COLO668 (cell line): ENCODE measurements around the gene NPLOC4.
"Not testable (repeated sequence)": the region's sequence is repeated elsewhere in the genome, so short reads cannot be mapped to it uniquely, and the experiment has no call there.

ENCODE experiments used
- DNase-seq: peaks from one replicate; lab custom pipeline; 2025; ENCODE audit not compliant: unreplicated experiment; lab: John Stamatoyannopoulos, UW

Gene NPLOC4

DNA sequence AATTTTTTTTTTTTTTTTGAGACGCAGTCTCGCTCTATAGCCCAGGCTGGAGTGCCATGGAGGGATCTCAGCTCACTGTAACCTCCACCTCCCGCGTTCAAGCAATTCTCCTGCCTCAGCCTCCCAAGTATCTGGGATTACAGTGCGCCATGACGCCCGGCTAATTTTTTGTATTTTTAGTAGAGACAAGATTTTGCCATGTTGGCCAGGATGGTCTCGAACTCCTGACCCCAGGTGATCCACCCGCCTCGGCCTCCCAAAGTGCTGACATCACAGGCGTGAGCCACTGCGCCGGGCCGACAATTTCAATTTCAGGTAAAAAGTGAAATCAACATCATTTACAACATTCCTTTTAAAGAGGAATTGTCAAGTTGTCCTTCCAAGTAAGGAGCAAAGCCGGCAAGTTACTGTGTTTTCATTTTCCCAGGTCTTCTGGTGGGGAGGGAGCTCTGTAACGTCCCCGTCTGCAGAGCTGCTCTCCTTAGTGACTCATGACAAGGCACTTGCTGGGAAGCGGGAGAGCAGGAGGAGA lies 873 bp downstream of the NPLOC4 start:
- DNase-seq, result no peak

DNA sequence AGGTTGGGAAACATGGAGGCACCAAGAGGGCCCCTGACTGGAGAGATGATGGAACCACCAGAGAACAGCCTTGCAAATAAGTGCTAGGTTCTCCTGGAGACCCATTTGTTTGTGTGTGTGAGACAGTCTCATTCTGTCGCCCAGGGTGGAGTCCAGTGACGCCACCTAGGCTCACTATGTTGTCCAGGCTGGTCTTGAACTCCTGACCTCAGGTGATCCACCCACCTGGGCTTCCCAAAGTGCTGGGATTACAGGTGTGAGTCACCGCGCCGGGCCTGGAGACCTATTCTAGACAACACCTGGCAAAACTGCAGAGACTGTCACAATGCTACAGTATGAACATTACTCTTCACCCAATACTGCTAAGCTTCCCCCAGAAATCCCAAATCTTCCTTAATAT lies 1.5 kb downstream of the NPLOC4 start:
- no peak for DNase-seq

DNA sequence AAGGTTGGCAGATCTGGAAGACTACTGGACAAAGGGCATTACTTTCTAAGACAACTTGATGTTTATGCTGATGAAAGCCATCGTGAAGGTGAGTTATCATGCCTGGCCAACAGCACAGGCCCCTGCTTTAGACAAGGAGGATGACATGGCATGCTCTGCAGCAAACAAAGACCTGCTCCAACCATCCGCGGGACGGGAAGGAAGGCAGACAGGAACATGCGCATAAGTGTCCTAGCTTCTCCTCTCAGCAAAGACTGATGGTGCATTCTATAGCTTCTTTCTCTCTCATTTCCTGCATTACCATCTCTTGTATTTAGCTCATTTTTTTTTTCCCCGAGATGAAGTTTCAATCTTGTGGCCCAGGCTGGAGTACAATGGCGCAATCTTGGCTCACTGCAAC lies 5.4 kb downstream of the NPLOC4 start:
- no peak for DNase-seq

DNA sequence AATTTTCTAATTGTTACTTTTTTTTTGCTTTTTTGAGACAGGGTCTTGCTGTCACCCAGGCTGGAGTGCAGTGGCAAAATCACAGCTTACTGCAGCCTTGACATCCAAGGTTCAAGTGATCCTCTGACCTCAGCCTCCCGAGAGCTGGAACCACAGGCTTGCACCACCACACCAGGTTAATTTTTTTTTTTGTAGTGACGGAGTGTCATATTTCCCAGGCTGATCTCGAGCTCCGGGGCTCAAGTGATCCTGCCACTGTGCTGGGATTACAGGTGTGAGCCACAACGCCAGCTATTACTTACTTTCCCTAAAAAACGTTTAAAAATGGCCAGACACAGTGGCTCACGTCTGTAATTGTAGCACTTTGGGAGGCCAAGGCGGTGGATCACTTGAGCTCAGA lies 6.6 kb downstream of the NPLOC4 start:
- DNase-seq, result no peak

DNA sequence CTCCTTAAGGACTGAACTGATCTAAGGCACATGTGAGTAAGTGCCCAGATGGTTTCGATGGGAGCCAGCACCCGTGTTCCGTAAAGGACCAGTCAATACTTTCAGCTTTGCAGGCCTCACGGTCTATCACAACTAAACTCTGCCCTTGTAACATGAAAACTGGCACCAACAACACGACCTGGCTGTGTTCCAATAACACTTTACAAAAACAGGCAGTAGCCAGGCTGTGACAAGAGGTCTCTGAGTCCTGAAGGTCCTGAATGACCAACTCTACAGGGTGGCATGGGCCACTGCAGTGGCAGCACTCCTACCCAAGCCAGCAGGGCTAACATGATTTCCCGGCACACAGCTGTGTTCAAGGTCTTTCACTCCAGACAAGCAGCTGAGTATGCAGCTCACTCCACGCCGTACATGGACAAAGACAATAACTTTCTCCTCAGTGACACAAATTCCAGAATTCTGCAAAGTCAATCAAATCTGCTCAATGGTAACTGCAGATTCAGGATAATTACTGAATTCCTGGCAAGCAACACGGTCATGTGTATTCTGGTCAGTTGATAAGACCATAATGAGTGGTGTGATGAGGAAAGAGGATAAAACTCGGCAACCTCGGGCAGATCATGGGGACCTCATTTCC lies 15.3 kb downstream of the NPLOC4 start:
- no peak for DNase-seq

DNA sequence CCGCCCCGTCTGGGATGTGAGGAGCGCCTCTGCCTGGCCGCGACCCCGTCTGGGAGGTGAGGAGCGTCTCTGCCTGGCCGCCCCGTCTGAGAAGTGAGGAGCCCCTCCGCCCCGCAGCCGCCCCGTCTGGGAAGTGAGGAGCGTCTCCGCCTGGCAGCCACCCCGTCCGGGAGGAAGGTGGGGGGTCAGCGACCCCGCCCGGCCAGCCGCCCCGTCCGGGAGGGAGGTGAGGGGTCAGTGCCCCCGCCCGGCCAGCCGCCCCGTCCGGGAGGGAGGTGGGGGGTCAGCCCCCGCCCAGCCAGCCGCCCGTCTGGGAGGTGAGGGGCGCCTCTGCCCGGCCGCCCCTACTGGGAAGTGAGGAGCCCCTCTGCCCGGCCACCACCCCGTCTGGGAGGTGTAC lies 18.6 kb downstream of the NPLOC4 start:
- DNase-seq, result not testable (repeated sequence)

DNA sequence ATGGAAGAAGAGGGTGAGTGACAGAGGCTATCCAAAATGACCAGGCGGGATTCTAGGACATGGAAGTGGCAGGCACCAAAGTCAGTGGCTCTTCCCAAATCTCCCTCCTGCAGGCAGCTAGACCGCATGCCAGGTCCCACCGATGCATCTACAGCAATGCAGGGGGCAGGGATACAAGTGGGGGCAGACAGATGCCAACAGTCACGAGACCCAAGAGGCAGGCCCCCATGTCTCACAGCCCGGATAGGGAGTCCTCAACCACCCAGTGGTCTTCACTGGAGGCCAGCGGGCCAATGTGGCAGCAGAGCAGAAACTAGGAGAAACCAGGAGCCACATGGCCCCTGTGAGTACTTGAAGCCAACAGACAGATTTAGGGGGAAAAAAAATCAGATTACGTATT lies 20.0 kb downstream of the NPLOC4 start:
- no peak for DNase-seq

DNA sequence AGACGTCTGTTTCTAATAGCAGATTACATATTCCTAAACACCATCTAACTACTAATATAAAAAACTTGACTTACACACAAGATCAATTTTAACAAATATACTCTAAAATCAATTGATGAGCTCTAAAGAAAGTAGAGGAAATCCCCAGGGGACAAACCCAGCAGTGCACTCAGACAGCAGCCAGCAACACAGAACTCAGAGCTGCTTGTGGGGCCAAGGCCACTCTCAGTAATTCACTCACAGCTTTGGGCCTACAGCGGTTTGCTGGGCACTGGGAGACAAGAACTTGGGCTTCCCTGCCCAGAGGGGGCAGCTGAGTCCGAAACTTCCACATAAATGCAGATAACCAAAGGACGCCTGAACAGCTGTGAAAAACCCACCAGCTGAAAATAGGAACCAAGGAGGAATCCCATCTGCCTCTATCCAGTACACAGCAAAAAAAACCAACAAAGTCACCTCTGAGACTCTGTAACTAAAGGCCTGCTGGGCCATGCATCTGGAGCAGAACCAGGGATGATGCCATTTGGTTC lies 21.4 kb downstream of the NPLOC4 start:
- DNase-seq, result no peak

DNA sequence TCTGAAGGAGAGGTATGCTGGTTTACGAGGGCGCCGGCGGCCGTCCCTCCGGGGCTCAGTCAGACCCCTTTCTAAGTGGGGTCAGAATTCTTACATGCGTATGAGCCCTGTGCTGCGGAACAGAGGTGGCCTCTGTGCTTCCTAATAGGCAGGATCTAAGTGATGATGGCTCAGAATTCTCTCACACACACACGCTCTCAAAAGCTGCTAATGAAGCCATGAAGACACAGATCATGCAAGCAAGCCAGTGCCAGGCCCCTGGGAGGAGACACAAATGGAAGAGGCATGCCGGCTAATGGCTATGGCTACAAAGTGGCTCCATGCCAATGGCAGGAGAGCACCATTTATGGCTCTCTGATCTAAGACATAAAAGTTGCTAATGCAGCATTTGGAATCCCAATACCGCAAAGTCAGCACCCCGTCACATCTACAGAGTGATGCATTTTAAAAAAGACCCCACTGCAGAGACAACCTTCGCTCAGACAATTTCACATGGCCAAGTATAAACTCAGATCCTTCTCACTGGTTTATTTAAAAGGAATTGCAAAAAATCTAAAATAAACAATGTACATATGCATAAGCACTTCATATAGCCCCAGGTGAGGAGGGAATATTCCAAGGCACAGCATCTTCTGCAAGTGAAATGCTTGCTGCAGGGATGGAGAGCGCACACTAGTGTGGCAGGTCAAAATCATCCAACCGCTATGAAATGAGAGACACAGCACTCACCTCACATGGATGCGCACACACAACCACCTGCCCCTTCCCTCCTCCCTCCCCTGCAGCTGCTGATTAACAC lies 24.5 kb downstream of the NPLOC4 start:
- DNase-seq, result no peak

DNA sequence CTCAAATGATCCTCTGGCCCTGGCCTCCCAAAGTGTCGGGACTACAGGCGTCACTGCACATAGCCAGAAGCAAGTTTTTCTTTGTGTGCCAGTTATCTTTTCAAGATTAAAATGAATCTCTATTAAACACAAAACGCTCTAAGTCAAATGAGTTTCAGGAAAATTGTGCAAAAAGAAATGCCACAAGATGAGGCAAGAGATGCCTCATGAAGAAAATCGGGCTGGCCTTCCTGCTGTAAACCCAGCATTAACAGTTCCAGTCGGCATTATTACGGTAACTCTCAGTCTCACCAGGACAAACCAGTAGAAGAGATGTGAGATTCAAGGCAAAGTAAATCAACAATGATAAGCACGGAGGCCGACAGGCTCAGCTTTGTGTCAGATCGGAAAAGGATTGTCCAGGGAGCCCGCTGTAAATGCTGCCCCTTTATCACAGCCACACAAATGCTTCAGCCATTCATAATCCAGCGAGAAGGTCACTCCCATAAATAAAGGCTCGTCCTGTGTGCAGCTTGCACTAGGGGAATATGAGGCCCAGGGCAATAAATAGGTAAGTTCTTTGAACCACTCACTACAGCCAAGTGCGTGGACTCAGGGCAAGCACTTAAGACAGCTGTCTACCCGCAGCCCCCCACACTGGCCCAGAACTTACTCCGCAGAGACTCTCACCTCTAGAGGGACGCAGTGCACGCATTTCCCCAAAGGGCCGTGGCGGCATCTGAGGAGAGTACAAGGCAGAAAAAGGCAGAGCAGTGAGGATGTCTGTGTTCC lies 27.2 kb downstream of the NPLOC4 start:
- no peak for DNase-seq

DNA sequence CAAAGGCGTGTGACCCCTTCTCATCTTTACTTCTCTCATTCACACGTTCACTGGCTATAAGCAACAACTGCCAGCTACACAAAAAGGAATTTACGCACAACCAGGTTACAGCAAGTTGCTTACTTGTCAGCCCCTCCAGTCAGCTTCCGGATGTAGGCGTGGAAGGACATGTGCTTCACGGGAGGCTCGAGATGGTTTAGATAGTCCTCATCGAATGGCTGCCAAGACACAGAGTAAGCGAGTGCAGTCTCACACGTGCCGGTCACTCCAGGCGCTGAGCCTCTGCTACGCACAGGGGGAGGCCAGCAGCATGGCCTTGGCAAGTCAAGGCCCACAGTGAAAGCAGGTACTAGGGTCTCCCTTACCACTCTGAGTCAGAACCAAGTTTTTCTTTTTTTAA lies 28.3 kb downstream of the NPLOC4 start:
- DNase-seq, result no peak

DNA sequence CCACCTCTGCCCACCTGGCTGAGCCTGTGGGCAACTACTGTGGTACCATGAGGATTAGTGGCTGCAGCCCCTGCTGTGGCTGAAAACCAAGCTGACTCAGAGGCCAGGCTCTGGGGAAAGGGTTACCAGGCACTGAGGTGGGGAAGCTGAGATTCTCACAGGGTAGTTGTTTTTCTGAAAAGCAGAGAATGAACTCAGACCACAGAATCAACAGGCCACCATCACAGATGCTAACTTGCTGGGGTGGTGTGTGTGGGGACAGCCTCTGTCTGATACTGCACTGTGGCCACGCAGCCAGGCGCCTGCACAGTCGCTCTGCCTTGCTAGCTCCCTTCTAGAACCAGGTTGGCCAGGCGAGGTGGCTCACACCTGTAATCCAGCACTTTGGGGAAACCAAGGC lies 28.8 kb downstream of the NPLOC4 start:
- DNase-seq, result no peak

DNA sequence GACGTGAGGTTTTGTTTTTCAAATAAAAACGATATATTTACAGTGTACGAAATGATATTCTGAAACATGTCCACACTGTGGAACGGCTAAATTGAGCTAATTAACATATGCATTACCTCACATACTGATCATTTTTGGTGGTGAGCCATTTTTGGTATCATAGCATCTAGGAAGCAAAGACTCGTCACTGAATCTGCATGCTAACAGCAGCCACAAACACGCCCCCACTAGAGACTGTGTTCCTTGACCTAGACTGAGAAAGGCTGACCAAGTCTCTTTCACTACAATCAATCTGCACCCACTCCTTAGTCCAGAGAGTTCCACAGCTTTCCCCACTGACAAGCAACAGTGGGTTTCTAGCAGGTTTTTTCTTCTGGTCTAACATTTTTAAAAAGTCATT lies 29.5 kb downstream of the NPLOC4 start:
- DNase-seq, result no peak

DNA sequence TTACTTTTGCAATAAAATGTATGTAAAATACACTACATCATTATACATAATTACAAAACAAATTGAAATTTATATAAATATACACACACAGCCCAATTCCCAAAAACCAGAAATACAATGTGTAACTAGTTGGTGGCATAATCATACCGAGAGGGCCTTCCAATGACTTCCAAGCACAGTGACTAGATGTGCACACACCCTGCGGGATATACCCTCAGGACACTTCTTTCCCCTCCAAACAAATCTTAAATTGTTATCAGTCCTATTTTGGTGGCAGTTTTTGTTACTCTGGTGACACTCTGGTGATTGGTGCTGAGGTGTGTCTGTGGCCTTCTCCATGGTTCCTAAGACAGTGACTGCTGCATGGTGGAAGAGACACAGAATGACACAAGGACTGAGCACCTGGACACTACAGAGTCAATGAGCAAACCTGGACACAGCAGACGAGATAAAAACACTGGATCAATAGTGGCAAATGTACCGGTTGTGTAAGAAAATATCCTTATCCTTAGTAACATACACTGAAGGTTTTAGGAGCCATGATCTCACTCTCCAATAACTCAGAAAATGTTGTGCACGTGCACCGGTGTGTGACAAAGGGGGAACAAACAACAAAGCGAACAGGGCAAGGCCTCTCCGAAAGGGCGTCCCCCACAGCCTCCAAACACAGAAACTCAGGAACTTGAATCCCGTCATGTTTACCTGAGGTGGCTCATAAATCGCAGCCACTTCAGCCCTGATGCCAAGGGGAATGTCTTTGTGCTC lies 32.9 kb downstream of the NPLOC4 start:
- no peak for DNase-seq

DNA sequence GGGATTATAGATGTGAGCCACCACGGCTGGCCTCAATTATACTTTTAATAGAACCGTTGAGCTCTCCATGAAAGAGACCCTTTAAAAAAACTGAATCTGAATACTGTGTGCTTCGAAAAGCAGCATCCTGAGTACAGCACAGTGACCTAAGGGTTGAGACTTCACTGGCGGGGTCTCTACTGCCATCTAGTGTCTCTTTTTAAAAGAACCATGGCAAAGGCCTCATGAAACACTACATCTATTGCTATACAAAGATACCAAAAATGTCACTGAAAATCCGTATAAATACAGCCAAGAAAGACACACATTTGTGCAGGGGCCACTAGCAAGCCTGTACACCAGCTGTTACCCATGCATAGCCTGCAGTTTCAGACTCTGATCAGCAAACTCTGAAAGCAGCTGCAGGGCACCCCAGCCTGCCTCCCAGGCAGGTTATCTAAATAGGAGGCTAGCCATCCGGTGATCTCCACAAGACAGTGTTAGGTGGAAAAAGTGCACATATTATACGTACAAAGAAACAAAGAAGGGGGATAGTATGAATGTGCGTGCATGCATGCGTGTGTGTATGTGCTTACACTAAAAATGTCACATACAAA lies 35.3 kb downstream of the NPLOC4 start:
- DNase-seq, result peak; percentile 33

DNA sequence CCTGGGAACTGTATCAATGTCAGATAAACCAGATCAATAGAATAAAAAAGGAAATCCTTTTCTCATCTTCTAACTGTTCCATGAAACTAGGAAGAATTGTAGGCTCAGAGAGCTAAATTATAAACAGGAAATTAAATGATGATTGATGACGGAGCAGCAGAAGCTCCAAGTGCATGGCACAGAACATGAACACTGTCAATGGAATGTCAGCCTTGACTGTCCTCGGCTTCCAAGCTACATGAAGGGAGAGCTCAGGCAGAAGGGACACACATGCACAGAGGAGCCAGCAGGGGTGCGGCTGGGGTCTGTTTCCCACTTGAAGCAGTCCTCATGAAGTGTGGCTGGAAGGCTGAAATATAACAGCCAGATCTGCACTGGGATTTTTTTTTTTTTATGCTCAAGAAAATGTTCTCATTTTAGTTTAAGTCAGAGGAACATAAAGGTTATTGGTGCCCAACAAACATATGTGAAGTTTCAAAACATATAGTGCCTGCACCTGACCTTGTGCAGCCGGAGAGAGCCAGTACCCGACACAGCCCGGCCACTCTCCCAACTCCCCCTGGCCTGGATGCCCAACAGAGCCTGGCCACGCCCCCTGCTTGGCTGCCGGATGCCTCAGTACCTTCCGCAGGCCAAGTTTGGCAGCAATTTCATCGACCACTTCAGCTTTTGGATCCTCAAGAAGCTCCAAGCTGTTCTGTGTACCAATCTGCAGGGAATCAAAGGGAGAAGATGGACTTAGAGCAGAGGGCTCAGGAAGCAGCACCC lies 37.0 kb downstream of the NPLOC4 start:
- DNase-seq, result no peak

DNA sequence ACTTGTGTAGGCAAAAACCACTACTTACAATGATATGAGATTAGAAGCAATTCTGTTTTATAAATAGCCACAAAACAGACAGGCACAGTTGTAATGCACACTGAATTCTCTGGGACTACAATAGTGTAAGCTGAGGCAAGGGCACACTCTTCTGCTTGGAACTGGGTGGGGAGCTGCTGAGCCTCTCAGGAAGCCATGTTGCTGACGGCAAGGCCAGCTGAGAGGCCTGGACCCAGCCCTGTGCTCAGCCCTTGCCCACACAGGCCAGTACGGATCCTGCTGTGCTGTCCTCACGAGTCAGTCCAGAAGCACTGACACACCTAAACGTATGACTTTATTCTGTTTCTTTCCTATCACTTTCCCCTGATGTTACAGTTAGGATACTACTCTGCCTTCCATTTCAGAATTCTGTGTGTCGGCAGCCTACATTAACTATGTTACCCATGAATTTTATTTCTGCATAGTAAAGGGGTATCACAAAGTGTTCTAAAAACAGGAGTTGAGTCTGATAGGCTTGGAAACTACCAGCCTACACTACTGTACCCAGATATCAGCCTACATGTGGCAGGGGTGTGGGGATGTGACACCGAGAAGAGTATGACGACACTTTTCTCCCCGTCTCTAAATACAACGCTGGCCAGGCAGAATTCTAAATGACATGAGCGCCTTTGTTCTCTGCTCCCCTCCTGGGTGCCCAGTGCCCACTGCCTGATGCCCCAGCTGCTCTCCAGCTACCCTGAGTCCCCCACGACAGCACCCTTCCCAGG lies 43.6 kb downstream of the NPLOC4 start:
- no peak for DNase-seq

DNA sequence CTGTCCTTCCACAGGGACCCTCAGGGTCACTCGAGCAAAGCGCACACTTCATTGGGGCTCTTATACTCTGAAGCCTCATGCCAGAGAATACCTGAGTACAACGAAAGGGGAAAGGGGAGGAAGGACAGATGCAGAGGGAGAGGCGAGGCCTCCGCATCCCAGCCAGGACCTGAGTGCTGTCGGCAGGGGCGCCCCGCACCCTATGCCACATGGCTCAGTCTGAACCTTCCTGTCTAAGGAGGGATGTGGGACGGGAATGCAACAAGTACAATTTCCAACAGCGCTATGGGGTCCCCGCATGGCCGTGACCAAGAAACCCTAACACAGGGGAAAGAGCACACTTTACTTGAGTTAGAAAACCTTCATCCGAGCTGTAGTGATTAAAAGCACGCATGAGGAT lies 44.9 kb downstream of the NPLOC4 start:
- DNase-seq, result no peak

DNA sequence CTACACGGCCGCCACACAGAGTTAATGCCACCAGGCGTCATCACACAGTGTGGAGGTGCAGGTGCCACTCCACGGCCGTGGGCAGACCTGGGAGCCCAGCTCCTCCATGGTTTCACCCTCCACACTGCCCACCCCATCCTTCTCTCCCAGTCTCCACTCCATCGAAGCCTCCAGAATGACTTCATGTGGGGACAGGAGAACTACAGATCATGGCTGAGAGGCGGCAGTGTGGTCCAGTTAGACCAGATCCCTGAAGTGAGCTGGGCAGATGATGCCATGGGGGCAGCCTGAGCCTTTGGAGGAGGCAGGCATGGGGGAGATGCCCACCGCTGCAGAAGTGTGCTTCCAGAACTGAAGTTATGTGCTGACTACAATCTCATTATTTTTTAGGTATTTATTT lies 46.8 kb downstream of the NPLOC4 start:
- no peak for DNase-seq
